Astrocyte of the spinal cord (primary cell): ENCODE data around the gene CYB561.

Experiments used
- DNase-seq: peaks from one replicate; pipeline ENCODE4 v3.0.0; 2011; ENCODE audit warnings: low read depth, low spot score
- H3K4me3 ChIP-seq: 2 replicates; pipeline ENCODE4 v1.5.1; 2011; ENCODE audit warnings: low read depth, mild to moderate bottlenecking, low read length, moderate library complexity
- in situ Hi-C: cut with HindIII; loops from 2 replicates; pipeline ENCODE4 v1.10.0; 2017; ENCODE audit warnings: low sequenced_read_pairs
- TF ChIP-seq, protein P1 (sequence below): IDR thresholded peaks from 2 replicates; pipeline ENCODE4 v1.5.1; 2012; ENCODE audit warnings: low read depth, mild to moderate bottlenecking, low read length, inconsistent platforms

CYB561 gene

GRCh38 chr17:63421681-63422645 is 24.1 kb downstream of the CYB561 start:
- in situ Hi-C loops, result no loop called here
- no peak for DNase-seq
- TF ChIP-seq, protein P1, sequence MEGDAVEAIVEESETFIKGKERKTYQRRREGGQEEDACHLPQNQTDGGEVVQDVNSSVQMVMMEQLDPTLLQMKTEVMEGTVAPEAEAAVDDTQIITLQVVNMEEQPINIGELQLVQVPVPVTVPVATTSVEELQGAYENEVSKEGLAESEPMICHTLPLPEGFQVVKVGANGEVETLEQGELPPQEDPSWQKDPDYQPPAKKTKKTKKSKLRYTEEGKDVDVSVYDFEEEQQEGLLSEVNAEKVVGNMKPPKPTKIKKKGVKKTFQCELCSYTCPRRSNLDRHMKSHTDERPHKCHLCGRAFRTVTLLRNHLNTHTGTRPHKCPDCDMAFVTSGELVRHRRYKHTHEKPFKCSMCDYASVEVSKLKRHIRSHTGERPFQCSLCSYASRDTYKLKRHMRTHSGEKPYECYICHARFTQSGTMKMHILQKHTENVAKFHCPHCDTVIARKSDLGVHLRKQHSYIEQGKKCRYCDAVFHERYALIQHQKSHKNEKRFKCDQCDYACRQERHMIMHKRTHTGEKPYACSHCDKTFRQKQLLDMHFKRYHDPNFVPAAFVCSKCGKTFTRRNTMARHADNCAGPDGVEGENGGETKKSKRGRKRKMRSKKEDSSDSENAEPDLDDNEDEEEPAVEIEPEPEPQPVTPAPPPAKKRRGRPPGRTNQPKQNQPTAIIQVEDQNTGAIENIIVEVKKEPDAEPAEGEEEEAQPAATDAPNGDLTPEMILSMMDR, result no peak
- no peak overlapping the region for H3K4me3 ChIP-seq

DNA sequence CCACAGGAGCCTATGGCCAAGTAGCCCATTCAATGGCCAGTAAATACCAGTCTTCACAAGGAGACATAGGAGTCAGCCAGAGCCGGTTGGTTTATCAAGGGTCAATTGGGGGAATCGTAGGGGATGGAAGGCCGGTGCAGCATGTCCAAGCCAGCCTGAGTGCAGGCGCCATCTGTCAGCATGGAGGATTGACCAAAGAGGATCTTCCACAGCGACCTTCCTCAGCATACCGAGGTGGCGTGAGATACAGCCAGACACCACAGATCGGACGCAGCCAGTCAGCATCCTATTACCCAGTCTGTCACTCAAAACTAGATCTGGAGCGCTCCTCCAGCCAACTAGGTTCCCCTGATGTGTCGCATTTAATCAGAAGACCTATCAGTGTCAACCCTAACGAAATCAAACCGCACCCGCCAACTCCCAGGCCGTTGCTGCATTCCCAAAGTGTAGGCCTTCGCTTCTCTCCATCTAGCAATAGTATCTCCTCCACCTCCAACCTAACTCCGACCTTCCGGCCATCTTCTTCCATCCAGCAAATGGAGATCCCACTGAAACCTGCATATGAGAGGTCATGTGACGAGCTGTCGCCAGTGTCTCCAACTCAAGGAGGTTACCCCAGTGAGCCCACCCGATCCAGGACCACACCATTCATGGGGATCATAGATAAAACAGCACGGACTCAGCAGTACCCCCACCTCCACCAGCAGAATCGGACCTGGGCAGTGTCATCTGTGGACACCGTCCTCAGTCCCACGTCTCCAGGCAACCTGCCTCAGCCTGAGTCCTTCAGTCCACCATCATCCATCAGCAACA is 25.0 kb downstream of the CYB561 start:
- no peak overlapping the region for H3K4me3 ChIP-seq
- in situ Hi-C loops, result no loop called here
- TF ChIP-seq, protein P1, result no peak
- DNase-seq, result no peak

GRCh38 chr17:63419949-63420867 is 25.9 kb downstream of the CYB561 start:
- in situ Hi-C loops, result no loop called here
- no peak overlapping the region for H3K4me3 ChIP-seq
- DNase-seq, result no peak
- TF ChIP-seq, protein P1, result no peak

DNA sequence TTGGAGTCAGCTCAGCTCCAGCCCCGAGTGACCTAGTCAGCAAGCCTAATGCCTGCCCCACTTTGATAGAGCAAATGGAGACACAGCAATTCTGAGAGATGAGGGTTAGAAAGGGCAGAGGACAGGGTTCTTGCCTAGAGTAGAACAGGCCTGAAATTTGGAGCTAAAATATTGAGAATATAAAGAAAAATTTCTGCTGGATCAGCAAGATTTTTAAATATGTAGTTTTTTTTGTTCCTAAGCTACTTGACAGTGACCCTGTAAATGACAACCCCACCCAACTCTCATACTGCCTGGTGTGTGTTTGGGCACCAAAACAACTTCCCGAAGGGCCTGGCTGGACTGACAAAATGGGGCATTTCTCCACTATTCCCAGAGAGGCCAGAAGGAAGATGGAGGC is 26.7 kb downstream of the CYB561 start:
- in situ Hi-C loops, result no loop called here
- no peak overlapping the region for H3K4me3 ChIP-seq
- TF ChIP-seq, protein P1, result no peak
- DNase-seq, result no peak

GRCh38 chr17:63418540-63418939 is 27.6 kb downstream of the CYB561 start:
- in situ Hi-C loops, result no loop called here
- TF ChIP-seq, protein P1, result no peak
- no peak overlapping the region for H3K4me3 ChIP-seq
- DNase-seq, result no peak

DNA sequence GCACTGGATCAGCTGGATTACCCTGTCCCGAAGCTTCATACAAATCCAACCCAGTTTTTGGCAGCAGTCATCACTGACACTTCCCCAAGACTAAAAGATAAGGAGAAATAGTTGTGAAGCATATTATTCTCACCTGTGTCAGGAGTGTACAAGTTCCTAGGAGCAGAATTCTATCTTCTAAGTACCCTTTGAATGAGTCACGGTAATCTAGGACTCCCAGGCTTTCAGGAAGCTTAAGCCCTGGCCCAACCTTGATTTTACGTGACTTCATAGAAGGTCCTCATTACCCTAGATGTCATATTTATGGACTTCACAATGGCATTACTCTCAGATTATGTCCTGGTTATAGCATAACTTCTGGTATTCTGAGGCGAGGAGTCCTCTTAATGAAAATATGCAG is 31.9 kb downstream of the CYB561 start:
- no peak for DNase-seq
- in situ Hi-C loops, result no loop called here
- H3K4me3 ChIP-seq, result no peak overlapping the region
- TF ChIP-seq, protein P1, result no peak
